22Rv1 (cell line): Measurements from ENCODE around the gene CCDC93.

Source experiments
- ZFX ChIP-seq: fragments of 450-650 bp; IDR thresholded peaks from 2 replicates; pipeline ENCODE4 v1.6.1; 2017; ENCODE audit warnings: antibody characterized with exemption, borderline replicate concordance
- TF ChIP-seq, protein P1 (sequence below): fragments of 450-650 bp; IDR thresholded peaks from 2 replicates; pipeline ENCODE4 v1.5.1; 2017; ENCODE audit warnings: mild to moderate bottlenecking

DNA sequence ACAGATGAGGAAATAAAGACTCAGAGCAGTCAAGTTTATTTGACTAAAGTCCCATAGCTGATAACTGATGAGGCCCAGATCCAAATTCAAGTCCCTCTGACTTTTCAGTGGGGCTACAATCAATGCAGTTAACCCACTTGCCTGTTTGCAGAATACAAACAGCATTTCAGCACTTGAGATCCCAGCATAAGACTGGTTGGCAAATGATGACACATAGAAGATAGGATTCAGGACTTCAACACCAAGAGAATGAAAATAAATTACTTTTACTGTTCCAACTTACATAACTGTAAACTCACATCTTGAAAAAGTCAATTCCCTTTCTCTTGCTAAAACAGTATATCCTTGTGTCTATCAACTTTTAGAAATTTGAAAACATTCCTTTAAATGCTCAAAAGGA, 61.2 kb downstream of the CCDC93 start:
- TF ChIP-seq, protein P1, sequence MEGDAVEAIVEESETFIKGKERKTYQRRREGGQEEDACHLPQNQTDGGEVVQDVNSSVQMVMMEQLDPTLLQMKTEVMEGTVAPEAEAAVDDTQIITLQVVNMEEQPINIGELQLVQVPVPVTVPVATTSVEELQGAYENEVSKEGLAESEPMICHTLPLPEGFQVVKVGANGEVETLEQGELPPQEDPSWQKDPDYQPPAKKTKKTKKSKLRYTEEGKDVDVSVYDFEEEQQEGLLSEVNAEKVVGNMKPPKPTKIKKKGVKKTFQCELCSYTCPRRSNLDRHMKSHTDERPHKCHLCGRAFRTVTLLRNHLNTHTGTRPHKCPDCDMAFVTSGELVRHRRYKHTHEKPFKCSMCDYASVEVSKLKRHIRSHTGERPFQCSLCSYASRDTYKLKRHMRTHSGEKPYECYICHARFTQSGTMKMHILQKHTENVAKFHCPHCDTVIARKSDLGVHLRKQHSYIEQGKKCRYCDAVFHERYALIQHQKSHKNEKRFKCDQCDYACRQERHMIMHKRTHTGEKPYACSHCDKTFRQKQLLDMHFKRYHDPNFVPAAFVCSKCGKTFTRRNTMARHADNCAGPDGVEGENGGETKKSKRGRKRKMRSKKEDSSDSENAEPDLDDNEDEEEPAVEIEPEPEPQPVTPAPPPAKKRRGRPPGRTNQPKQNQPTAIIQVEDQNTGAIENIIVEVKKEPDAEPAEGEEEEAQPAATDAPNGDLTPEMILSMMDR: no peak
- TF ChIP-seq ZFX: no peak
